IgD-negative memory B cell (primary cell): ENCODE data around the gene DARS1. TPM values are rescaled to one million over a fixed set of nuclear protein-coding genes. Genes with fewer than 3 reads are reported as not detected.

Experiments
- H3K27ac Mint-ChIP-seq, 3 donors: one replicate each; pipeline ENCODE4 v1.8.0; 2020 to 2022; ENCODE audit warnings: mild to moderate bottlenecking in 3 of 3, mixed read lengths in 3 of 3, moderate library complexity in 1 of 3
- H3K27me3 Mint-ChIP-seq: one replicate; pipeline ENCODE4 v1.8.0; 2021; ENCODE audit warnings: mixed read lengths
- H3K36me3 Mint-ChIP-seq: one replicate; pipeline ENCODE4 v1.8.0; 2020; ENCODE audit warnings: mild to moderate bottlenecking, mixed read lengths
- H3K4me1 Mint-ChIP-seq, 3 donors: one replicate each; pipeline ENCODE4 v1.8.0; 2020 to 2022; ENCODE audit warnings: mixed read lengths in 3 of 3, mild to moderate bottlenecking in 1 of 3
- H3K4me3 Mint-ChIP-seq, 4 donors: one replicate each; pipeline ENCODE4 v1.8.0; 2020 to 2022; ENCODE audit warnings: mild to moderate bottlenecking in 4 of 4, mixed read lengths in 4 of 4, moderate library complexity in 3 of 4
- H3K9me3 Mint-ChIP-seq, 3 donors: one replicate each; pipeline ENCODE4 v1.8.0; 2020 to 2021; ENCODE audit warnings: mixed read lengths in 3 of 3, mild to moderate bottlenecking in 1 of 3
- polyA plus RNA-seq: library from polyadenylated mRNA; unstranded; fragments of 300-500 nt; fragmentation: Illumina TruSeq; gene quantifications from one replicate; pipeline ENCODE4 v1.2.3, GENCODE V29; 2021

Gene DARS1
- polyA plus RNA-seq = 117 TPM

- Mint-ChIP-seq H3K36me3 (peaks cover 3% of the 10 kb centered on the region), H3K4me1 (peaks cover 31 to 37% (median 32%) of the 10 kb centered on the region in 3 donors), H3K4me3 (peak within 1 kb of the TSS; percentile 93 to 99 (median 96)), H3K27me3 (no peaks in the 10 kb centered on the region), H3K9me3 (no peaks in the 10 kb centered on the region), H3K27ac (peak within 1 kb of the TSS; percentile 90 to 99 (median 96))
Observed at GRCh38 chr2:135985018-135985825, at the start of gene DARS1. TSS of gene DARS1 (minus strand) at chr2:135985626. CDS start at chr2:135985468, 158 bp downstream.

GRCh38 chr2:136034629-136035028 lies 49.2 kb upstream of the DARS1 start:
- Mint-ChIP-seq H3K27me3 (no peaks in the 10 kb centered on the region), H3K4me1 (no peaks in the 10 kb centered on the region), H3K9me3 (peaks cover 0 to 4% (median 0%) of the 10 kb centered on the region in 3 donors), H3K4me3 (no peak overlapping the region), H3K36me3 (no peaks in the 10 kb centered on the region), H3K27ac (no peak overlapping the region)

GRCh38 chr2:136032817-136033535 lies 47.5 kb upstream of the DARS1 start:
- H3K4me3 Mint-ChIP-seq = no peak overlapping the region

GRCh38 chr2:136032192-136032591 lies 46.8 kb upstream of the DARS1 start:
- no peak overlapping the region for H3K27ac Mint-ChIP-seq
- H3K4me3 Mint-ChIP-seq = no peak overlapping the region
- H3K9me3 Mint-ChIP-seq = no peaks in the 10 kb centered on the region
- H3K27me3 Mint-ChIP-seq = no peaks in the 10 kb centered on the region
- peaks cover 4 to 5% (median 4%) of the 10 kb centered on the region in 3 donors for H3K4me1 Mint-ChIP-seq
- H3K36me3 Mint-ChIP-seq = peaks cover 2% of the 10 kb centered on the region

More at GRCh38 chr2:136032817-136033535, 47.5 kb upstream of the DARS1 start:
- H3K36me3 Mint-ChIP-seq = no peaks in the 10 kb centered on the region
- H3K4me1 Mint-ChIP-seq = peaks cover 4 to 5% (median 4%) of the 10 kb centered on the region in 3 donors
- no peak overlapping the region for H3K27ac Mint-ChIP-seq
- no peaks in the 10 kb centered on the region for H3K27me3 Mint-ChIP-seq
- H3K9me3 Mint-ChIP-seq = no peaks in the 10 kb centered on the region

GRCh38 chr2:136031711-136032110 lies 46.3 kb upstream of the DARS1 start:
- Mint-ChIP-seq H3K4me1 (peaks cover 4 to 5% (median 4%) of the 10 kb centered on the region in 3 donors), H3K27ac (no peak overlapping the region), H3K27me3 (no peaks in the 10 kb centered on the region), H3K36me3 (peaks cover 2% of the 10 kb centered on the region), H3K4me3 (no peak overlapping the region), H3K9me3 (no peaks in the 10 kb centered on the region)

- H3K4me3 Mint-ChIP-seq = no peak overlapping the region
- peaks cover 2% of the 10 kb centered on the region for H3K36me3 Mint-ChIP-seq
- peaks cover 4 to 7% (median 5%) of the 10 kb centered on the region in 3 donors for H3K4me1 Mint-ChIP-seq
- no peak overlapping the region for H3K27ac Mint-ChIP-seq
- no peaks in the 10 kb centered on the region for H3K9me3 Mint-ChIP-seq
- peaks cover 2% of the 10 kb centered on the region for H3K27me3 Mint-ChIP-seq
Observed at GRCh38 chr2:136030406-136030805, 45.0 kb upstream of the DARS1 start.

- no peak overlapping the region for H3K27ac Mint-ChIP-seq
- H3K27me3 Mint-ChIP-seq = peaks cover 2% of the 10 kb centered on the region
- no peak overlapping the region for H3K4me3 Mint-ChIP-seq
- peaks cover 2% of the 10 kb centered on the region for H3K36me3 Mint-ChIP-seq
- no peaks in the 10 kb centered on the region for H3K9me3 Mint-ChIP-seq
- peaks cover 4 to 7% (median 5%) of the 10 kb centered on the region in 3 donors for H3K4me1 Mint-ChIP-seq
Observed at GRCh38 chr2:136029149-136029548, 43.7 kb upstream of the DARS1 start.

GRCh38 chr2:136028001-136028400 lies 42.6 kb upstream of the DARS1 start:
- H3K27ac Mint-ChIP-seq = no peak overlapping the region
- no peak overlapping the region for H3K4me3 Mint-ChIP-seq
- H3K4me1 Mint-ChIP-seq = peaks cover 4 to 7% (median 5%) of the 10 kb centered on the region in 3 donors
- peaks cover 2% of the 10 kb centered on the region for H3K36me3 Mint-ChIP-seq
- no peaks in the 10 kb centered on the region for H3K9me3 Mint-ChIP-seq
- H3K27me3 Mint-ChIP-seq = peaks cover 2% of the 10 kb centered on the region

GRCh38 chr2:136027112-136027511 lies 41.7 kb upstream of the DARS1 start:
- Mint-ChIP-seq H3K4me1 (peaks cover 4 to 7% (median 5%) of the 10 kb centered on the region in 3 donors), H3K27ac (no peak overlapping the region), H3K27me3 (peaks cover 2% of the 10 kb centered on the region), H3K36me3 (peaks cover 2% of the 10 kb centered on the region), H3K9me3 (no peaks in the 10 kb centered on the region), H3K4me3 (no peak overlapping the region)

GRCh38 chr2:136025057-136025973 lies 39.9 kb upstream of the DARS1 start:
- Mint-ChIP-seq H3K4me1 (peaks cover 4 to 9% (median 5%) of the 10 kb centered on the region in 3 donors), H3K27ac (no peak overlapping the region), H3K27me3 (peaks cover 2% of the 10 kb centered on the region), H3K36me3 (peaks cover 2% of the 10 kb centered on the region), H3K4me3 (peak overlapping the region in 1 of 4 donors; percentile 81), H3K9me3 (no peaks in the 10 kb centered on the region)

GRCh38 chr2:136024616-136025015 lies 39.2 kb upstream of the DARS1 start:
- Mint-ChIP-seq H3K4me3 (no peak overlapping the region), H3K27me3 (peaks cover 2% of the 10 kb centered on the region)

GRCh38 chr2:136024185-136024584 lies 38.8 kb upstream of the DARS1 start:
- Mint-ChIP-seq H3K9me3 (no peaks in the 10 kb centered on the region), H3K27me3 (peaks cover 2% of the 10 kb centered on the region), H3K4me3 (no peak overlapping the region), H3K27ac (no peak overlapping the region), H3K36me3 (peaks cover 2% of the 10 kb centered on the region), H3K4me1 (peaks cover 9 to 14% (median 10%) of the 10 kb centered on the region in 3 donors)

More at GRCh38 chr2:136024616-136025015, 39.2 kb upstream of the DARS1 start:
- H3K9me3 Mint-ChIP-seq = no peaks in the 10 kb centered on the region
- no peak overlapping the region for H3K27ac Mint-ChIP-seq
- H3K4me1 Mint-ChIP-seq = peaks cover 5 to 11% (median 6%) of the 10 kb centered on the region in 3 donors
- peaks cover 2% of the 10 kb centered on the region for H3K36me3 Mint-ChIP-seq

GRCh38 chr2:136023416-136023815 lies 38.0 kb upstream of the DARS1 start:
- Mint-ChIP-seq H3K27ac (no peak overlapping the region), H3K4me1 (peaks cover 9 to 16% (median 11%) of the 10 kb centered on the region in 3 donors), H3K4me3 (no peak overlapping the region), H3K36me3 (peaks cover 2% of the 10 kb centered on the region), H3K27me3 (peaks cover 2% of the 10 kb centered on the region), H3K9me3 (no peaks in the 10 kb centered on the region)

- Mint-ChIP-seq H3K27me3 (peaks cover 2% of the 10 kb centered on the region), H3K4me3 (no peak overlapping the region), H3K9me3 (no peaks in the 10 kb centered on the region), H3K4me1 (peaks cover 9 to 16% (median 11%) of the 10 kb centered on the region in 3 donors), H3K36me3 (peaks cover under 1% of the 10 kb centered on the region), H3K27ac (no peak overlapping the region)
Observed at GRCh38 chr2:136022396-136023146, 37.1 kb upstream of the DARS1 start.
